HepG2 (cell line): ENCODE measurements around the gene REEP6. TPM values are rescaled to one million over a fixed set of nuclear protein-coding genes. Genes with fewer than 3 reads are reported as not detected.

Source experiments
- DR1 ChIP-seq: sonication (generic); formaldehyde crosslinking; IDR thresholded peaks from 2 replicates; pipeline ENCODE4 v1.8.0; 2021; ENCODE audit warnings: mild to moderate bottlenecking, missing genetic modification reagents, inconsistent platforms
- KLF15 ChIP-seq: sonication (generic); formaldehyde crosslinking; IDR thresholded peaks from 2 replicates; pipeline ENCODE4 v1.8.1; 2023; ENCODE audit warnings: borderline replicate concordance, mild to moderate bottlenecking, inconsistent platforms, missing genetic modification reagents, mixed read lengths
- MIXL1 ChIP-seq: IDR thresholded peaks from 2 replicates; pipeline ENCODE4 v1.6.1; 2016
- MTA1 ChIP-seq: sonication (generic); formaldehyde crosslinking; IDR thresholded peaks from 2 replicates; pipeline ENCODE4 v1.4.0; 2020; ENCODE audit warnings: missing genetic modification reagents, mild to moderate bottlenecking, borderline replicate concordance
- PHF5A ChIP-seq: IDR thresholded peaks from one replicate; pipeline ENCODE4 v1.6.1; 2018; ENCODE audit warnings: low read depth, missing genetic modification reagents; ENCODE audit not compliant: unreplicated experiment
- SYNCRIP ChIP-seq: fragments of 200-400 bp; formaldehyde crosslinking; IDR thresholded peaks from 2 replicates; pipeline ENCODE4 v1.6.1; 2018; ENCODE audit warnings: mild to moderate bottlenecking, low read depth, low read length; ENCODE audit not compliant: insufficient read depth
- YY1 ChIP-seq: IDR thresholded peaks from 2 replicates; pipeline ENCODE4 v1.6.1; 2011; ENCODE audit warnings: low read length, low read depth, moderate library complexity, mild to moderate bottlenecking; ENCODE audit not compliant: insufficient read depth, insufficient replicate concordance
- ZFYVE20 ChIP-seq: sonication (generic); formaldehyde crosslinking; IDR thresholded peaks from 2 replicates; pipeline ENCODE4 v1.8.0; 2023; ENCODE audit warnings: low read depth, mild to moderate bottlenecking, moderate library complexity, missing genetic modification reagents, borderline replicate concordance
- ZNF296 ChIP-seq: sonication (generic); formaldehyde crosslinking; conservative IDR thresholded peaks from 2 replicates; pipeline ENCODE4 v1.5.0; 2020; ENCODE audit warnings: mild to moderate bottlenecking, missing genetic modification reagents
- ZNF563 ChIP-seq: sonication (generic); formaldehyde crosslinking; IDR thresholded peaks from 2 replicates; pipeline ENCODE4 v1.8.0; 2022; ENCODE audit warnings: mild to moderate bottlenecking, moderate library complexity, missing genetic modification reagents
- ZNF720 ChIP-seq: sonication (generic); formaldehyde crosslinking; IDR thresholded peaks from 2 replicates; pipeline ENCODE4 v1.4.0; 2020; ENCODE audit warnings: missing genetic modification reagents
- polyA plus RNA-seq, 8 experiments: library from polyadenylated mRNA; depleted of rRNA in 3 of 8; stranded (reverse) in 7 of 8; unstranded in 1 of 8; fragments of >200 nt; fragmentation: Illumina TruSeq in 4 of 8; extraction: Trizol in 4 of 8; gene quantifications; 2 replicates each; pipeline versions ENCODE4 v1.2.1 to v1.2.3, GENCODE V29; 2011 to 2016; ENCODE audit warnings: low read depth in 4 of 8, missing spikeins in 1 of 8, mixed read lengths in 1 of 8; ENCODE audit not compliant: insufficient read depth in 1 of 8
- total RNA-seq, 5 experiments: library from RNA; depleted of rRNA; stranded (reverse); fragments of >200 nt; fragmentation: Illumina TruSeq; extraction: Trizol; gene quantifications; 2 replicates each; pipeline ENCODE4 v1.2.3, GENCODE V29; 2016; ENCODE audit warnings: low read depth in 1 of 5
- TF ChIP-seq, protein P1 (sequence below): IDR thresholded peaks from 2 replicates; pipeline ENCODE4 v1.6.1; 2012; ENCODE audit warnings: inconsistent platforms
- TF ChIP-seq, protein P2 (sequence below): sonication (generic); formaldehyde crosslinking; IDR thresholded peaks from 2 replicates; pipeline ENCODE4 v1.8.0; 2023; ENCODE audit warnings: mild to moderate bottlenecking, missing genetic modification reagents
- TF ChIP-seq, protein P3 (sequence below): sonication (generic); formaldehyde crosslinking; IDR thresholded peaks from 2 replicates; pipeline ENCODE4 v1.5.0; 2020; ENCODE audit warnings: mild to moderate bottlenecking, missing genetic modification reagents, moderate library complexity
- TF ChIP-seq, protein P4 (sequence below): sonication (generic); formaldehyde crosslinking; IDR thresholded peaks from 2 replicates; pipeline ENCODE4 v1.5.0; 2020; ENCODE audit warnings: missing genetic modification reagents, mild to moderate bottlenecking, borderline replicate concordance
- TF ChIP-seq, protein P5 (sequence below): fragments of 450-650 bp; IDR thresholded peaks from 2 replicates; pipeline ENCODE4 v1.6.1; 2017
- TF ChIP-seq, protein P6 (sequence below): sonication (generic); formaldehyde crosslinking; IDR thresholded peaks from 2 replicates; pipeline ENCODE4 v1.8.1; 2023; ENCODE audit warnings: mild to moderate bottlenecking, inconsistent platforms, moderate library complexity, missing genetic modification reagents, borderline replicate concordance
- TF ChIP-seq, protein P7 (sequence below): sonication (generic); formaldehyde crosslinking; IDR thresholded peaks from 2 replicates; pipeline ENCODE4 v1.5.0; 2020; ENCODE audit warnings: missing genetic modification reagents
- TF ChIP-seq, protein P8 (sequence below): sonication (generic); formaldehyde crosslinking; IDR thresholded peaks from 2 replicates; pipeline ENCODE4 v1.9.0; 2021; ENCODE audit warnings: missing genetic modification reagents, borderline replicate concordance

The REEP6 gene
- total and polyA plus RNA-seq, 2 of the 13 experiments (the other 11 are each of a cell fraction or from before 2014, with no cell fraction given) = 10.0 to 28.8 TPM

DNA sequence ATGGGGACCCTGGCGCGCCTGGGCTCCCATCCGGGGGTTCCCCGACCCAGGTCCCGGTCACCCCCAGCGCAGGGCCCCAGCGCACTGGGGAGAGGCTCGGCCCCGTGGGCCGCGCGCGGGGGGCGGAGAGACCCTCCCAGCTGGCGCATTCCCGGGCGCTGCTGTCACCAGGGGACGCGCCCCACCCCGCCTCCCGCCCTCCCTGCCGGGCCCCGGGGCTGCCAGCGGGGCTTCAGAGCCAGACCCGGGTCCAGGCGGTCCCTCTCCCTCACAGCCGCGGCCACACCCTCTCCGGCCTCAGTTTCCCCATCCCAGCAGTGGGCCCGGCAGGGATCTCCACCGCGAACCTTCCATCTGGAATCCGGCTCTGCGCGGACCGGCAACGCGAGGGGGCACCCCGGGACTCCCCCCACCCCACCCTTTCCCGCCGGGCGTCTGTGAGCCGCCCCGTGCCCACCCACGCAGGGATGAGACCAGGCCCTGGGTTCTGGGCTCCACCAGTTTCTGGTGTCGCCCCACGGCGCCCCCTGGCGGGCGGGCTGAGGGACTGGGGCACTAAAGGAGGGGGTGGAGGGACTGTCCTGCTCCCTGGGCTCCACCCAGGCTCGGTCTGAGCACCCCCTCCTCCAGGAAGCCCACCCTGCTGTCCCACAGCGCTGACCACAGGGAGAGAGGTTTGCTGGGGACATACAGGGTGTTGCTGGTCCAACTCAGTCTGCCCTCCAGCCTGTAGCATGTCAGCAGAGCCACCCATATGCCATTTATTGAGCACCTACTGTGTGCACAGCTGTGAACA, 22.7 kb downstream of the REEP6 start (continued):
- TF ChIP-seq ZNF296 (CRISPR knock-in tag) = no peak
- peak; percentile 9 for TF ChIP-seq YY1
- TF ChIP-seq, protein P1, sequence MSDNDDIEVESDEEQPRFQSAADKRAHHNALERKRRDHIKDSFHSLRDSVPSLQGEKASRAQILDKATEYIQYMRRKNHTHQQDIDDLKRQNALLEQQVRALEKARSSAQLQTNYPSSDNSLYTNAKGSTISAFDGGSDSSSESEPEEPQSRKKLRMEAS = no peak
- TF ChIP-seq, protein P2, sequence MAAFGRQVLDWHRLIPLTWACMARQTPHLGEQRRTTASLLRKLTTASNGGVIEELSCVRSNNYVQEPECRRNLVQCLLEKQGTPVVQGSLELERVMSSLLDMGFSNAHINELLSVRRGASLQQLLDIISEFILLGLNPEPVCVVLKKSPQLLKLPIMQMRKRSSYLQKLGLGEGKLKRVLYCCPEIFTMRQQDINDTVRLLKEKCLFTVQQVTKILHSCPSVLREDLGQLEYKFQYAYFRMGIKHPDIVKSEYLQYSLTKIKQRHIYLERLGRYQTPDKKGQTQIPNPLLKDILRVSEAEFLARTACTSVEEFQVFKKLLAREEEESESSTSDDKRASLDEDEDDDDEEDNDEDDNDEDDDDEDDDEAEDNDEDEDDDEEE (CRISPR knock-in tag) = no peak
- TF ChIP-seq, protein P3, sequence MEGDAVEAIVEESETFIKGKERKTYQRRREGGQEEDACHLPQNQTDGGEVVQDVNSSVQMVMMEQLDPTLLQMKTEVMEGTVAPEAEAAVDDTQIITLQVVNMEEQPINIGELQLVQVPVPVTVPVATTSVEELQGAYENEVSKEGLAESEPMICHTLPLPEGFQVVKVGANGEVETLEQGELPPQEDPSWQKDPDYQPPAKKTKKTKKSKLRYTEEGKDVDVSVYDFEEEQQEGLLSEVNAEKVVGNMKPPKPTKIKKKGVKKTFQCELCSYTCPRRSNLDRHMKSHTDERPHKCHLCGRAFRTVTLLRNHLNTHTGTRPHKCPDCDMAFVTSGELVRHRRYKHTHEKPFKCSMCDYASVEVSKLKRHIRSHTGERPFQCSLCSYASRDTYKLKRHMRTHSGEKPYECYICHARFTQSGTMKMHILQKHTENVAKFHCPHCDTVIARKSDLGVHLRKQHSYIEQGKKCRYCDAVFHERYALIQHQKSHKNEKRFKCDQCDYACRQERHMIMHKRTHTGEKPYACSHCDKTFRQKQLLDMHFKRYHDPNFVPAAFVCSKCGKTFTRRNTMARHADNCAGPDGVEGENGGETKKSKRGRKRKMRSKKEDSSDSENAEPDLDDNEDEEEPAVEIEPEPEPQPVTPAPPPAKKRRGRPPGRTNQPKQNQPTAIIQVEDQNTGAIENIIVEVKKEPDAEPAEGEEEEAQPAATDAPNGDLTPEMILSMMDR (CRISPR knock-in tag) = peak; percentile 80
- TF ChIP-seq, protein P4, sequence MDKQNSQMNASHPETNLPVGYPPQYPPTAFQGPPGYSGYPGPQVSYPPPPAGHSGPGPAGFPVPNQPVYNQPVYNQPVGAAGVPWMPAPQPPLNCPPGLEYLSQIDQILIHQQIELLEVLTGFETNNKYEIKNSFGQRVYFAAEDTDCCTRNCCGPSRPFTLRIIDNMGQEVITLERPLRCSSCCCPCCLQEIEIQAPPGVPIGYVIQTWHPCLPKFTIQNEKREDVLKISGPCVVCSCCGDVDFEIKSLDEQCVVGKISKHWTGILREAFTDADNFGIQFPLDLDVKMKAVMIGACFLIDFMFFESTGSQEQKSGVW = no peak
- TF ChIP-seq KLF15 = no peak
- no peak for TF ChIP-seq PHF5A (CRISPR knock-in tag)
- no peak for TF ChIP-seq ZNF720 (CRISPR knock-in tag)
- TF ChIP-seq, protein P5, sequence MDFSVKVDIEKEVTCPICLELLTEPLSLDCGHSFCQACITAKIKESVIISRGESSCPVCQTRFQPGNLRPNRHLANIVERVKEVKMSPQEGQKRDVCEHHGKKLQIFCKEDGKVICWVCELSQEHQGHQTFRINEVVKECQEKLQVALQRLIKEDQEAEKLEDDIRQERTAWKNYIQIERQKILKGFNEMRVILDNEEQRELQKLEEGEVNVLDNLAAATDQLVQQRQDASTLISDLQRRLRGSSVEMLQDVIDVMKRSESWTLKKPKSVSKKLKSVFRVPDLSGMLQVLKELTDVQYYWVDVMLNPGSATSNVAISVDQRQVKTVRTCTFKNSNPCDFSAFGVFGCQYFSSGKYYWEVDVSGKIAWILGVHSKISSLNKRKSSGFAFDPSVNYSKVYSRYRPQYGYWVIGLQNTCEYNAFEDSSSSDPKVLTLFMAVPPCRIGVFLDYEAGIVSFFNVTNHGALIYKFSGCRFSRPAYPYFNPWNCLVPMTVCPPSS = no peak
- TF ChIP-seq ZFYVE20 (CRISPR knock-in tag) = no peak
- TF ChIP-seq MTA1 (CRISPR knock-in tag) = 0 out of 2 replicates have a peak, but pooled peaks have one; percentile 17
- no peak for TF ChIP-seq SYNCRIP
- TF ChIP-seq, protein P6, sequence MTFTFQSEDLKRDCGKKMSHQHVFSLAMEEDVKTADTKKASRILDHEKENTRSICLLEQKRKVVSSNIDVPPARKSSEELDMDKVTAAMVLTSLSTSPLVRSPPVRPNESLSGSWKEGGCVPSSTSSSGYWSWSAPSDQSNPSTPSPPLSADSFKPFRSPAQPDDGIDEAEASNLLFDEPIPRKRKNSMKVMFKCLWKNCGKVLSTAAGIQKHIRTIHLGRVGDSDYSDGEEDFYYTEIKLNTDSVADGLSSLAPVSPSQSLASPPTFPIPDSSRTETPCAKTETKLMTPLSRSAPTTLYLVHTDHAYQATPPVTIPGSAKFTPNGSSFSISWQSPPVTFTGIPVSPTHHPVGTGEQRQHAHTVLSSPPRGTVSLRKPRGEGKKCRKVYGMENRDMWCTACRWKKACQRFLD (CRISPR knock-in tag) = no peak
- TF ChIP-seq MIXL1 = no peak
- no peak for TF ChIP-seq DR1 (CRISPR knock-in tag)
- TF ChIP-seq ZNF563 (CRISPR knock-in tag) = no peak
- TF ChIP-seq, protein P7, sequence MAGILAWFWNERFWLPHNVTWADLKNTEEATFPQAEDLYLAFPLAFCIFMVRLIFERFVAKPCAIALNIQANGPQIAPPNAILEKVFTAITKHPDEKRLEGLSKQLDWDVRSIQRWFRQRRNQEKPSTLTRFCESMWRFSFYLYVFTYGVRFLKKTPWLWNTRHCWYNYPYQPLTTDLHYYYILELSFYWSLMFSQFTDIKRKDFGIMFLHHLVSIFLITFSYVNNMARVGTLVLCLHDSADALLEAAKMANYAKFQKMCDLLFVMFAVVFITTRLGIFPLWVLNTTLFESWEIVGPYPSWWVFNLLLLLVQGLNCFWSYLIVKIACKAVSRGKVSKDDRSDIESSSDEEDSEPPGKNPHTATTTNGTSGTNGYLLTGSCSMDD (CRISPR knock-in tag) = no peak
- TF ChIP-seq, protein P8, sequence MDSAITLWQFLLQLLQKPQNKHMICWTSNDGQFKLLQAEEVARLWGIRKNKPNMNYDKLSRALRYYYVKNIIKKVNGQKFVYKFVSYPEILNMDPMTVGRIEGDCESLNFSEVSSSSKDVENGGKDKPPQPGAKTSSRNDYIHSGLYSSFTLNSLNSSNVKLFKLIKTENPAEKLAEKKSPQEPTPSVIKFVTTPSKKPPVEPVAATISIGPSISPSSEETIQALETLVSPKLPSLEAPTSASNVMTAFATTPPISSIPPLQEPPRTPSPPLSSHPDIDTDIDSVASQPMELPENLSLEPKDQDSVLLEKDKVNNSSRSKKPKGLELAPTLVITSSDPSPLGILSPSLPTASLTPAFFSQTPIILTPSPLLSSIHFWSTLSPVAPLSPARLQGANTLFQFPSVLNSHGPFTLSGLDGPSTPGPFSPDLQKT (CRISPR knock-in tag) = no peak
